ENCODE measurements around the gene NUDT3. TPM values are rescaled to one million over a fixed set of nuclear protein-coding genes. Genes with fewer than 3 reads are reported as not detected.

The NUDT3 gene
- total RNA-seq, 1 donor from 2014 or later = 29.1 TPM

GRCh38 chr6:34243901-34244884, 148.3 kb downstream of the NUDT3 start:
- ATAC-seq (peak in 1 of 2 donors; percentile 20), DNase-seq (peak; percentile 53)
- intact Hi-C loops (cut with DNase I) = no loop called here
- H3K27ac ChIP-seq = no peak overlapping the region
- TF ChIP-seq CTCF (IDR thresholded peaks at IDR 0.05) = peak; percentile 11
- no peaks in the 10 kb centered on the region for H3K27me3 ChIP-seq (ENCODE audit: low read depth)
- peaks cover 35% of the 10 kb centered on the region for H3K4me1 ChIP-seq
- H3K36me3 ChIP-seq = peaks cover 26% of the 10 kb centered on the region
- H3K4me3 ChIP-seq = no peak overlapping the region
- H3K9me3 ChIP-seq = no peaks in the 10 kb centered on the region

GRCh38 chr6:34243131-34243771, 149.2 kb downstream of the NUDT3 start:
- intact Hi-C loops (cut with DNase I) = no loop called here
- Histone ChIP-seq H3K27me3 (ENCODE audit: low read depth) (no peaks in the 10 kb centered on the region), H3K36me3 (peaks cover 26% of the 10 kb centered on the region), H3K27ac (no peak overlapping the region), H3K9me3 (no peaks in the 10 kb centered on the region), H3K4me3 (no peak overlapping the region), H3K4me1 (peaks cover 38% of the 10 kb centered on the region)
- TF ChIP-seq CTCF (IDR thresholded peaks at IDR 0.05) = no peak
- DNase-seq (peak; percentile 14), ATAC-seq (no peak)

GRCh38 chr6:34242252-34243130, 150.0 kb downstream of the NUDT3 start:
- Histone ChIP-seq H3K4me3 (no peak overlapping the region), H3K4me1 (peaks cover 37% of the 10 kb centered on the region), H3K27me3 (ENCODE audit: low read depth) (no peaks in the 10 kb centered on the region), H3K36me3 (peaks cover 26% of the 10 kb centered on the region), H3K9me3 (no peaks in the 10 kb centered on the region), H3K27ac (no peak overlapping the region)
- TF ChIP-seq CTCF (IDR thresholded peaks at IDR 0.05) = no peak
- DNase-seq (peak; percentile 30), ATAC-seq (no peak)
- intact Hi-C loops (cut with DNase I) = no loop called here

GRCh38 chr6:34241351-34242215, 150.9 kb downstream of the NUDT3 start:
- no peak for TF ChIP-seq CTCF (IDR thresholded peaks at IDR 0.05)
- H3K4me3 ChIP-seq = no peak overlapping the region
- intact Hi-C loops (cut with DNase I) = no loop called here

More at GRCh38 chr6:34241351-34242215, 150.9 kb downstream of the NUDT3 start:
- peaks cover 26% of the 10 kb centered on the region for H3K36me3 ChIP-seq
- no peaks in the 10 kb centered on the region for H3K27me3 ChIP-seq (ENCODE audit: low read depth)
- DNase-seq (peak; percentile 27), ATAC-seq (no peak)
- H3K4me1 ChIP-seq = peaks cover 31% of the 10 kb centered on the region
- H3K27ac ChIP-seq = no peak overlapping the region
- no peaks in the 10 kb centered on the region for H3K9me3 ChIP-seq

Data from lower lobe of right lung (tissue), 2 donors.